RPMI8226 (cell line): ENCODE measurements around the gene ATP9B.
"Not testable (repeated sequence)": the region's sequence is repeated elsewhere in the genome, so short reads cannot be mapped to it uniquely, and the experiment has no call there.

Experiments
- DNase-seq: peaks from one replicate; pipeline ENCODE4 v3.0.0-alpha.2; 2015

Gene ATP9B

GRCh38 chr18:79072655-79073054, 3.5 kb downstream of the ATP9B start:
- DNase-seq: not testable (repeated sequence)

GRCh38 chr18:79077181-79077580, 8.0 kb downstream of the ATP9B start:
- no peak for DNase-seq

DNA sequence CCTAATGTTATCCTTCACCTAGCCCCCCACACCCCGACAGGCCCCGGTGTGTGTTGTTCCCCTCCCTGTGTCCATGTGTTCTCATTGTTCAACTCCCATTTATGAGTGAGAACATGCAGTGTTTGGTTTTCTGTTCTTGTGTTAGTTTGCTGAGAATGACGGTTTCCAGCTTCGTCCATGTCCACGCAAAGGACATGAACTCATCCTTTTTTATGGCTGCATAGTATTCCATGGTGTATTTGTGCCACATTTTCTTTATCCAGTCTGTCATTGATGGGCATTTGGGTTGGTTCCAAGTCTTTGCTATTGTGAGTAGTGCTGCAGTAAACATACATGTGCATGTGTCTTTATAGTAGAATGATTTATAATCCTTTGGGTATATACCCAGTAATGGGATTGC, 9.6 kb downstream of the ATP9B start:
- DNase-seq: not testable (repeated sequence)

GRCh38 chr18:79092874-79093273, 23.7 kb downstream of the ATP9B start:
- DNase-seq: no peak

DNA sequence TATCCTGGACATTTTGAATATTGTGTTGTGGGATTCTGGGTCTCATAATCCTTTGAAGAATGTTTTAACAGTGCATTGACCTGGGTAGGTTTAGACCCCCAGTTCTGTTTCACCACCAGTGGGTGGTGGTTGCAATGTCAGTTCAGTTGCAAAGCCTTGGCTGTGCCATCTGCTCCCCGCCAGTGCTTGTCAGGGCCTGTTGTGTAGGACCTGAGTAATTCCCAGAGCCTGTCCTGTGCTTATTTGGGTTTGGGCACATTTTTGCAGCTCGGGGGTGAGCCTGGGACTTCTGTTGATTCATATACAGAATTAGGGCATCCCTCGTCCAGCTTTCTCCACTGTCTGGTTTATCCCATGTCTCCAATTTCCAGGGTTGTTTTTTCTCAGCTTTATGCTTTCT, 24.8 kb downstream of the ATP9B start:
- no peak for DNase-seq

- DNase-seq: no peak
These were observed 26.0 kb downstream of the ATP9B start for GRCh38 chr18:79095216-79095615.

DNA sequence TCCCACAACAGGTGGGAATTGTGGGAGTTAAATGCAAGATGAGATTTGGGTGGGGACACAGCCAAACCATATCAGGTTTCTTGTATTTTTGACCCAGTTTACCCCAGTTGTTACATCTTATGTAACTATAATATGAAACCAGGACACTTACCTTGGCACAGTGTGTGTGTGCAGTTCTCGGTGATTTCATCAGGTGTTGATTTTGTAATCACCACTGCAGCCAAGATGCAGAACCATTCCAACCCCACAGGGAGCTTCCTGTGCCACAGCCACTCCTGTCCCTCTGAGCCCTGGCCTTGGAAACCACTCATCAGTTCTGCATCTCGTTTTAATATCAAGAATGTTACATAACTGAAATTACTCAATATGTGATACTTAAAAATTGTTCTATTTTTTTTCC, 31.8 kb downstream of the ATP9B start:
- no peak for DNase-seq

- no peak for DNase-seq
These were observed 33.7 kb downstream of the ATP9B start for GRCh38 chr18:79102886-79103285.

- no peak for DNase-seq
These were observed 34.9 kb downstream of the ATP9B start for GRCh38 chr18:79104137-79104536.

DNA sequence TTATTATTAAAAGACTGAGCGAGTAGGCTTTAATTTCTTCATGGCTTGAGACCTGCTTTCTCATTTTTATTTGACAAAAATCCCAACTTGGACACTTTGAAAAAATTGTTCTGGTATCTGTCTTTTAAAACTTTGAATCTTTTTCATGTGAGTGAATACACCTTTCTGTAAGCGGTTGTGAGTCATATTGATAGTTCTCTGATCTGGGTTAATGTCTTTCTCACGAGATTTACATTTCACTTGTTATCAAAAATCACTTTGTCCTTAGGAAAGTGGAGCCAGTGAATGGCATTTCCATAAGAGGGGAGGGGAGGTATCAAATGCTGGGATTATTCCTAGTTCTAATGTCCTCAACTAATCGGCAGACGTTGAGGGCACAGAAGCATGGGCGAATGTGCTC, 36.3 kb downstream of the ATP9B start:
- DNase-seq: no peak

GRCh38 chr18:79106084-79106483, 36.9 kb downstream of the ATP9B start:
- DNase-seq: no peak

GRCh38 chr18:79107886-79108285, 38.7 kb downstream of the ATP9B start:
- no peak for DNase-seq

- DNase-seq: no peak
These were observed 39.5 kb downstream of the ATP9B start for GRCh38 chr18:79108549-79109215.

GRCh38 chr18:79111483-79111882, 42.3 kb downstream of the ATP9B start:
- no peak for DNase-seq

GRCh38 chr18:79117385-79117784, 48.2 kb downstream of the ATP9B start:
- no peak for DNase-seq

DNA sequence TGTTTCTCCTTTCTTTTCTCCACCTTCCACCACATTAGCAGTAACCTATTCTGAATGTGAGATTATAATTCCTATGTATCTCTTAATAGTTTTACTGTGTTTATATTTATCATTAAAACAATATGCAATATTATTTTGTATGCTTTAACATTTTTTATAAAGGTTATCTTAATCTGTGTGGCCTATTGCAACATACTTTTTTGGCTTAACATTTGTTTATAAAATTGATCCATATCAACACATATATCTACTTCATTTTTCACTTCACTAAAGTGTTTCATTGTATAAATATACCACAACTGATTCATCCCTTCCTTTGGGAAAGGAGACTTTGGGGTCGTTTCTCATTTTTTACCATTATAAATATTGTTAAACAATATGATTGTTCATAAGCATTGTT, 48.6 kb downstream of the ATP9B start:
- no peak for DNase-seq

- no peak for DNase-seq
These were observed 49.6 kb downstream of the ATP9B start for GRCh38 chr18:79118797-79119196.

- DNase-seq: no peak
These were observed 52.7 kb downstream of the ATP9B start for GRCh38 chr18:79121746-79122474.

- no peak for DNase-seq
These were observed 54.8 kb downstream of the ATP9B start for GRCh38 chr18:79123948-79124347.

GRCh38 chr18:79129120-79129519, 59.9 kb downstream of the ATP9B start:
- no peak for DNase-seq

GRCh38 chr18:79133724-79134123, 64.5 kb downstream of the ATP9B start:
- DNase-seq: no peak

DNA sequence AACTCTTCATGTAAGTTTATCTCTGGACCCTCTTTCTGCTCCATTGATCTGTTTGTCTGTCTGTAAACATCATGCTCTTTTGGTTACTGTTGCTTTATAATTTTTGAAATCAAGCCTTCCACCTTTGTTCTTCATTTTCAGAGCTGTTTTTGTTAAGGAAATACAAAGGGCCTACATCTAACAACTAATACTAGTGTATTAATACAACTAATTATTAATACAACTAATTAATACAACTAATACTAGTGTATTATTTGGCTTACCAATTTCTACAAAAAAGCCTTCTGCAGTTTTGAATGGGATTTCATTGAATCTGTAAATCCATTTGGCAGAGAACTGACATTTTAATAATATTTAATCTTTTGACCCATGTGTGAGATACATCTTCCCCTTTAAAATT, 66.7 kb downstream of the ATP9B start:
- DNase-seq: no peak

GRCh38 chr18:79136742-79137141, 67.5 kb downstream of the ATP9B start:
- DNase-seq: no peak

DNA sequence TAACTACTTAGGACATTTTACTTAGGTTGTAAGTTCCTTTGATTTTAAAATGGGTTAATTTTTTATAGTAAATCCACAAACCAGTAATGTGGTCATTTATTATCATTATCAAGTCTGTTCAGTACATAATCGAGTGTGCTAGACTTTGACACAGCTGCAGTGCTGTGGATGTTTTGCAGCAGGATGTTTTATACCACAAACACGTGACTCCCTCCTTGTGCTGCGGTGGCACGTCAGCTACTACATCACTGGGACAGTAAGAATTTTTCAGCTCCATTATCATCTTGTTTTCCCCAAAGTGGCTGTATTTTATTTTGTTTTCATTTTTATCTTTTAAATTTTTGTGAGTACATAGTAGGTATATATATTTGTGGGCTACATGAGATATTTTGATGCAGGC, 70.0 kb downstream of the ATP9B start:
- no peak for DNase-seq

DNA sequence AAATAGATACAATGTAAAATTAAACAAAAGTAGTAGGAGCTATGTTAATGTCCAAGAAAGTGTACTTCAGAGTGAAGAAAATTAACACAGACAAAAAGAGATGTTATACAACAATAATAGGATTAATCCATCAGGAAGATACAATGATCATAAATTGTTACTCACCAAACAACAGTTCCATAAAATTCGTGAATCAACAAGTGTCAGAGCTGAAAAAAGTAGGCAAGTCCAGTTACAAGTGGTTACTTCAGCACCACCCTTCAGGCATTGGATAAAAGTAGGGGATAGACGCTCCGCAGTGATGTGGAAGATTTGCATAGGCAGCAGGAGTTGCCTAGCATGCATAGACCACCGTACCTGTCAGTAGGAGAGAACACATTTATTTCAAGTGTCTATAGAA, 77.8 kb downstream of the ATP9B start:
- no peak for DNase-seq
